Measurements from ENCODE around the gene CPNE4. TPM values are rescaled to one million over a fixed set of nuclear protein-coding genes. Genes with fewer than 3 reads are reported as not detected.

Gene CPNE4
- total RNA-seq, 1 experiment from 2014 or later: 1.9 TPM

DNA sequence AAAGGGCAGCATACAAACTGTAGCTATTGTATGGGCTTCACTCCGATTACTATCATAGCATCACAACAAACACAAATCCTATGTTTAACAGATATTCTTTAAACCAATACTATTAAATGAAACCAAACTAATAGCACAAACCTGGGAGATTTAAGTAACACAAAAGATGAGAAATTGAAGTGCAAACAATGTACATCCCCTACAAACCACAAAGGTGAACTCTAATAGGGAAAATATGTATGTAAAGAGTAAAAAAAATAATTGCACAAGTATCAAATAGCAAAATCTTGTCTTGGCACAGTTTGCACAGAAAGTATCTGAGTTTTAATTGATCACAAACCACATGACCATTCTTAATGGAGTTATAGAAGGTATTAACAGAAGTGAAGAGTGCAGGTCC lies 138.5 kb downstream of the CPNE4 start:
- Histone ChIP-seq H3K9ac (ENCODE audit: extremely low read depth, insufficient read length, low read length) (no peak overlapping the region), H3K27ac (ENCODE audit: insufficient read length, low read depth, low read length) (no peak overlapping the region), H2BK120ac (ENCODE audit: low read depth, low read length, poor library complexity, severe bottlenecking) (no peak overlapping the region), H2AK5ac (ENCODE audit: insufficient read length, low read length) (no peak overlapping the region), H3K79me2 (ENCODE audit: insufficient read depth, low read length) (no peaks in the 10 kb centered on the region), H3K9me3 (ENCODE audit: control insufficient read depth, low read depth, low read length) (no peaks in the 10 kb centered on the region), H2AFZ (ENCODE audit: low read length) (no peak overlapping the region), H2BK15ac (ENCODE audit: low read depth, low read length) (no peak overlapping the region), H4K91ac (ENCODE audit: insufficient read length, low read depth, low read length) (no peak overlapping the region), H3K23ac (ENCODE audit: insufficient read length, low read depth, low read length) (no peak overlapping the region), H2BK20ac (ENCODE audit: low read depth, low read length, poor library complexity, severe bottlenecking) (no peak overlapping the region), H2BK5ac (ENCODE audit: insufficient read length, low read length) (no peak overlapping the region), H3K4me1 (ENCODE audit: insufficient read depth, low read length) (no peaks in the 10 kb centered on the region), H3K14ac (ENCODE audit: insufficient read depth, low read length) (no peak overlapping the region), H4K8ac (replicated peaks; ENCODE audit: insufficient read length, low read depth, low read length) (no peak overlapping the region), H3K56ac (ENCODE audit: insufficient read length, low read depth, low read length) (no peak overlapping the region), H3K23me2 (ENCODE audit: insufficient read length, low read depth, low read length, poor library complexity, severe bottlenecking) (no peaks in the 10 kb centered on the region), H2BK12ac (ENCODE audit: insufficient read length, low read depth, low read length) (no peak overlapping the region), H4K20me1 (ENCODE audit: control insufficient read depth, insufficient read depth, insufficient read length) (no peaks in the 10 kb centered on the region), H3K4ac (ENCODE audit: low read depth, low read length) (no peak overlapping the region), H3K4me2 (ENCODE audit: insufficient read depth, insufficient read length, low read length) (no peak overlapping the region), H3K79me1 (ENCODE audit: insufficient read depth, low read depth, low read length, poor library complexity, severe bottlenecking) (no peaks in the 10 kb centered on the region), H4K5ac (ENCODE audit: insufficient read length, low read depth, low read length) (no peak overlapping the region), H3K18ac (ENCODE audit: insufficient read length, low read depth, low read length) (no peak overlapping the region), H3K27me3 (ENCODE audit: insufficient read depth, low read length) (no peaks in the 10 kb centered on the region), H3T11ph (ENCODE audit: low read length) (no peak overlapping the region)
- no peak overlapping the region for H3K27ac Mint-ChIP-seq
- no CpG with 5 or more reads among the region's 1 CpG for WGBS (ENCODE audit: extremely low coverage, insufficient read length, low lambda C conversion rate)
- no peaks in the 10 kb centered on the region for H3K27me3 Mint-ChIP-seq (ENCODE audit: low read depth)
- DNase-seq: no peak
- H3K9me3 Mint-ChIP-seq: no peaks in the 10 kb centered on the region
- TF ChIP-seq, protein P1, sequence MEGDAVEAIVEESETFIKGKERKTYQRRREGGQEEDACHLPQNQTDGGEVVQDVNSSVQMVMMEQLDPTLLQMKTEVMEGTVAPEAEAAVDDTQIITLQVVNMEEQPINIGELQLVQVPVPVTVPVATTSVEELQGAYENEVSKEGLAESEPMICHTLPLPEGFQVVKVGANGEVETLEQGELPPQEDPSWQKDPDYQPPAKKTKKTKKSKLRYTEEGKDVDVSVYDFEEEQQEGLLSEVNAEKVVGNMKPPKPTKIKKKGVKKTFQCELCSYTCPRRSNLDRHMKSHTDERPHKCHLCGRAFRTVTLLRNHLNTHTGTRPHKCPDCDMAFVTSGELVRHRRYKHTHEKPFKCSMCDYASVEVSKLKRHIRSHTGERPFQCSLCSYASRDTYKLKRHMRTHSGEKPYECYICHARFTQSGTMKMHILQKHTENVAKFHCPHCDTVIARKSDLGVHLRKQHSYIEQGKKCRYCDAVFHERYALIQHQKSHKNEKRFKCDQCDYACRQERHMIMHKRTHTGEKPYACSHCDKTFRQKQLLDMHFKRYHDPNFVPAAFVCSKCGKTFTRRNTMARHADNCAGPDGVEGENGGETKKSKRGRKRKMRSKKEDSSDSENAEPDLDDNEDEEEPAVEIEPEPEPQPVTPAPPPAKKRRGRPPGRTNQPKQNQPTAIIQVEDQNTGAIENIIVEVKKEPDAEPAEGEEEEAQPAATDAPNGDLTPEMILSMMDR (conservative IDR thresholded peaks at IDR 0.05): no peak
- no peak overlapping the region for H3K4me3 Mint-ChIP-seq
- H3K4me1 Mint-ChIP-seq: peaks cover 12% of the 10 kb centered on the region in 2 experiments
- no peaks in the 10 kb centered on the region for H3K36me3 Mint-ChIP-seq (ENCODE audit: insufficient read depth in 1 of 3, low read depth in 3 of 3)
